ENCODE data around the gene ZNF625. TPM values are rescaled to one million over a fixed set of nuclear protein-coding genes. Genes with fewer than 3 reads are reported as not detected.

The ZNF625 gene
- polyA plus RNA-seq, 3 donors = 0.37 TPM; not detected in 2

- no peak for DNase-seq
- Mint-ChIP-seq H3K9me3 (peaks cover 0 to 11% (median 3%) of the 10 kb centered on the region in 7 donors), H3K4me1 (peaks cover 32% of the 10 kb centered on the region), H3K36me3 (peaks cover 33 to 46% of the 10 kb centered on the region in 2 donors), H3K4me3 (no peak overlapping the region), H3K27me3 (ENCODE audit: low read depth in 3 of 3) (peaks cover 0 to 1% (median 0%) of the 10 kb centered on the region in 3 donors), H3K27ac (peak overlapping the region in 2 of 7 donors; percentile 21 to 59)
- Histone ChIP-seq H3K4me2 (replicated peaks; ENCODE audit: extremely low read depth, low read length, poor library complexity, severe bottlenecking) (no peak overlapping the region), H2AFZ (ENCODE audit: insufficient read depth, low read depth, low read length, poor library complexity, severe bottlenecking) (no peak overlapping the region), H3K9me3 (replicated peaks in 1 of 2; ENCODE audit: control insufficient read depth in 1 of 2, insufficient read depth in 1 of 2, low read length in 2 of 2) (peaks cover 0 to 7% of the 10 kb centered on the region in 2 donors), H3K4me3 (replicated peaks in 1 of 3; ENCODE audit: low read depth in 2 of 3, low read length in 3 of 3) (no peak overlapping the region), H3K79me2 (ENCODE audit: insufficient read depth, low read length) (peaks cover 70% of the 10 kb centered on the region), H3K27ac (ENCODE audit: low read depth in 1 of 2, low read length in 2 of 2) (peak overlapping the region in 1 of 2 donors; percentile 22), H3K27me3 (ENCODE audit: control insufficient read depth in 2 of 2, insufficient read depth in 2 of 2, low read length in 2 of 2) (no peaks in the 10 kb centered on the region), H3K36me3 (replicated peaks in 1 of 2; ENCODE audit: control insufficient read depth in 1 of 2, insufficient read depth in 2 of 2, low read length in 2 of 2) (peaks cover 20 to 37% of the 10 kb centered on the region in 2 donors), H3K9ac (ENCODE audit: insufficient read depth, low read length, poor library complexity, severe bottlenecking) (no peak overlapping the region), H4K20me1 (ENCODE audit: insufficient read depth, low read length) (peaks cover 4% of the 10 kb centered on the region), H3K4me1 (ENCODE audit: control insufficient read depth in 1 of 2, insufficient read depth in 2 of 2, low read length in 2 of 2) (peaks cover 14 to 16% of the 10 kb centered on the region in 2 donors)
- intact Hi-C loops (cut with micrococcal nuclease) = loop anchor here in 1 of 2 donors (10.0 kb wide), 2 partner anchors 128 to 498 kb away; partner anchors contain the start of genes MAN2B1, WDR83 and ZNF44
- TF ChIP-seq CTCF (IDR thresholded peaks at IDR 0.05) = no peak
- WGBS (ENCODE audit: insufficient coverage) = 100% methylated on average over 1 of the region's 1 CpG
Observed at GRCh38 chr19:12166626-12167025, 10.1 kb upstream of the ZNF625 start.

GRCh38 chr19:12163826-12164225 is 7.3 kb upstream of the ZNF625 start:
- H3K4me3 Mint-ChIP-seq = peak overlapping the region; percentile 97 to 98
- H3K79me2 ChIP-seq (ENCODE audit: insufficient read depth, low read length) = peaks cover 53% of the 10 kb centered on the region
- H3K27ac Mint-ChIP-seq = peak overlapping the region; percentile 84 to 99 (median 91)

More at GRCh38 chr19:12163826-12164225, 7.3 kb upstream of the ZNF625 start:
- Histone ChIP-seq H3K27me3 (ENCODE audit: control insufficient read depth in 2 of 2, insufficient read depth in 2 of 2, low read length in 2 of 2) (no peaks in the 10 kb centered on the region), H3K9ac (ENCODE audit: insufficient read depth, low read length, poor library complexity, severe bottlenecking) (peak overlapping the region; percentile 99), H3K4me1 (ENCODE audit: control insufficient read depth in 1 of 2, insufficient read depth in 2 of 2, low read length in 2 of 2) (peaks cover 14 to 16% of the 10 kb centered on the region in 2 donors), H3K36me3 (replicated peaks in 1 of 2; ENCODE audit: control insufficient read depth in 1 of 2, insufficient read depth in 2 of 2, low read length in 2 of 2) (peaks cover 8 to 14% of the 10 kb centered on the region in 2 donors), H3K9me3 (replicated peaks in 1 of 2; ENCODE audit: control insufficient read depth in 1 of 2, insufficient read depth in 1 of 2, low read length in 2 of 2) (peaks cover 5 to 8% of the 10 kb centered on the region in 2 donors), H4K20me1 (ENCODE audit: insufficient read depth, low read length) (peaks cover 4% of the 10 kb centered on the region), H2AFZ (ENCODE audit: insufficient read depth, low read depth, low read length, poor library complexity, severe bottlenecking) (peak overlapping the region; percentile 96), H3K4me3 (replicated peaks in 1 of 3; ENCODE audit: low read depth in 2 of 3, low read length in 3 of 3) (peak overlapping the region; percentile 69 to 95 (median 82)), H3K4me2 (replicated peaks; ENCODE audit: extremely low read depth, low read length, poor library complexity, severe bottlenecking) (peak overlapping the region; percentile 83), H3K27ac (ENCODE audit: low read depth in 1 of 2, low read length in 2 of 2) (peak overlapping the region in 1 of 2 donors; percentile 95)
- Mint-ChIP-seq H3K27me3 (ENCODE audit: low read depth in 3 of 3) (peaks cover 0 to 2% (median 0%) of the 10 kb centered on the region in 3 donors), H3K9me3 (peaks cover 3 to 24% (median 8%) of the 10 kb centered on the region in 7 donors), H3K36me3 (peaks cover 14 to 18% of the 10 kb centered on the region in 2 donors), H3K4me1 (peaks cover 32% of the 10 kb centered on the region)
- WGBS (ENCODE audit: insufficient coverage) = no CpG with 5 or more reads among the region's 2 CpGs
- no peak for TF ChIP-seq CTCF (IDR thresholded peaks at IDR 0.05)
- peak in 1 of 3 donors; percentile 24 for DNase-seq
- intact Hi-C loops (cut with micrococcal nuclease) = loop anchor here (2.0 to 10.0 kb wide), 3 partner anchors 131 to 501 kb away; partner anchors contain the start of genes ZNF44 (in 2 of the 2), MAN2B1 (in 1 of the 2) and WDR83 (in 1 of the 2)

All from CD14-positive monocyte (primary cell).